ENCODE results near the gene SHISA8.

The SHISA8 gene

GRCh38 chr22:41893591-41894375 lies 21.1 kb downstream of the SHISA8 start:
- H3K4me3 ChIP-seq (replicated peaks in 1 of 2; ENCODE audit: low read depth in 2 of 2, low read length in 2 of 2): no peak overlapping the region
- no peak for DNase-seq (ENCODE audit: low read depth in 2 of 2)
- TF ChIP-seq, protein P1, sequence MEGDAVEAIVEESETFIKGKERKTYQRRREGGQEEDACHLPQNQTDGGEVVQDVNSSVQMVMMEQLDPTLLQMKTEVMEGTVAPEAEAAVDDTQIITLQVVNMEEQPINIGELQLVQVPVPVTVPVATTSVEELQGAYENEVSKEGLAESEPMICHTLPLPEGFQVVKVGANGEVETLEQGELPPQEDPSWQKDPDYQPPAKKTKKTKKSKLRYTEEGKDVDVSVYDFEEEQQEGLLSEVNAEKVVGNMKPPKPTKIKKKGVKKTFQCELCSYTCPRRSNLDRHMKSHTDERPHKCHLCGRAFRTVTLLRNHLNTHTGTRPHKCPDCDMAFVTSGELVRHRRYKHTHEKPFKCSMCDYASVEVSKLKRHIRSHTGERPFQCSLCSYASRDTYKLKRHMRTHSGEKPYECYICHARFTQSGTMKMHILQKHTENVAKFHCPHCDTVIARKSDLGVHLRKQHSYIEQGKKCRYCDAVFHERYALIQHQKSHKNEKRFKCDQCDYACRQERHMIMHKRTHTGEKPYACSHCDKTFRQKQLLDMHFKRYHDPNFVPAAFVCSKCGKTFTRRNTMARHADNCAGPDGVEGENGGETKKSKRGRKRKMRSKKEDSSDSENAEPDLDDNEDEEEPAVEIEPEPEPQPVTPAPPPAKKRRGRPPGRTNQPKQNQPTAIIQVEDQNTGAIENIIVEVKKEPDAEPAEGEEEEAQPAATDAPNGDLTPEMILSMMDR (IDR thresholded peaks at IDR 0.05; ENCODE audit: low read depth, low read length): no peak

GRCh38 chr22:41892721-41893120 lies 22.2 kb downstream of the SHISA8 start:
- H3K4me3 ChIP-seq (replicated peaks in 1 of 2; ENCODE audit: low read depth in 2 of 2, low read length in 2 of 2): no peak overlapping the region
- DNase-seq (ENCODE audit: low read depth in 2 of 2): no peak
- TF ChIP-seq, protein P1 (IDR thresholded peaks at IDR 0.05; ENCODE audit: low read depth, low read length): no peak

DNA sequence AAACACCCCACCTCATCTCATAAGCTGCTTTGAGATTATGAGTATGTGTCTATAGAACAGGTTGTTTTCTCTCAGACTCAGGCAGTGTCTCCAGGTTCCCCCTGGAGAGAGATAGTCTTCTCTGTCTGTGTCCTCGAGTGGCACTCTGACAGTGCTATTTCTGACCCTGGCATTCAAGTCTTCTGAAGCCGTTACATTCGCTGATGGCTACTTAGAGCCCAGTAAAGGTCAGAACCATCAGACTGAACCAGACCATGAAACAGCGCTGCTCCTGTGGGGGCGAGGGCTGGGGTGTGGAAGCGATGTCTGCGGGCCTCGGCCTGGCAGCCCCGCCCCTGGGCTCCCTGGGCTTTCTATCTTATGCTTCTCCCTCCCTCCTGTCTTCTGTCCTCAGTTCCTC lies 23.5 kb downstream of the SHISA8 start:
- TF ChIP-seq, protein P1 (IDR thresholded peaks at IDR 0.05; ENCODE audit: low read depth, low read length): no peak
- no peak for DNase-seq (ENCODE audit: low read depth in 2 of 2)
- H3K4me3 ChIP-seq (replicated peaks in 1 of 2; ENCODE audit: low read depth in 2 of 2, low read length in 2 of 2): no peak overlapping the region

GRCh38 chr22:41888627-41889200 lies 26.2 kb downstream of the SHISA8 start:
- peak in 1 of 2 donors; percentile 14 for DNase-seq (ENCODE audit: low read depth in 2 of 2)
- TF ChIP-seq, protein P1 (IDR thresholded peaks at IDR 0.05; ENCODE audit: low read depth, low read length): no peak
- no peak overlapping the region for H3K4me3 ChIP-seq (replicated peaks in 1 of 2; ENCODE audit: low read depth in 2 of 2, low read length in 2 of 2)

DNA sequence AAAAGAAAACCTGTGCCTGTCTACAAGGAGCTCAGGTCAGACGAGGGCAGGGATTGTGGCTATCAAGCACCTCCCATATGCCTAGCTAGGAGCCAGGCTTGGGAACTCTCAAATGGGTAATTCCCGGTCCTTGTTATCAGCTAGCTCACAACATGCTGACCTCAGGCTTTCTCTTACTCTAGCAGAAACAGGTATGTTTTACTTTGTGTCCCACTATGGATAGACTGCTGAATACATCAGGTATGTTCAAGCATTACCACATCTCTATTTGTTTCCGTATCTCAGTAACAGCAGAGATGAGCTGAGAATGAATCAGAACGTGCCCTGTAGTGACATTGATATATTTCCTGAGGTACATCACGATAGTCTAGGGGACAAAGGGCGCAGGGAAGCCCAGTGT lies 29.4 kb downstream of the SHISA8 start:
- DNase-seq (ENCODE audit: low read depth in 2 of 2): no peak
- TF ChIP-seq, protein P1 (IDR thresholded peaks at IDR 0.05; ENCODE audit: low read depth, low read length): no peak

DNA sequence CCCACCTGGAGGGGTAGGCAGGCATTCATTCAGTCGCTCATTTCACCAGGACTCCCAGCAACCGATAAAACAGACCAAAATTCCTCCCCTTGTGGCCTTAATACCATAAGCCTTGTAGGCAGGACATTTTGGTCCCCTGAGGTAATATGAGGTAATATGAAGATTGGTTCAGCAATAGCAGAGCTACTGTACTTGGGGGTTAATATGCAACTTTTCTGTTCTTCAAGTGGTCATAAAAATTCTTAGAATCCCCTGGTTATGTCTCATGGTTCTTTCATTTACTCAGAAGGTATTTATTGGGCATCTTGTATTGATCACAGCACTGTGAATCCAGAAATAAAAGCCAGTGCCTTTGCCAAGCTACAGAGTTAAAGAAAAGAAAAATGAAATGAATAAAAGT lies 29.8 kb downstream of the SHISA8 start:
- no peak overlapping the region for H3K4me3 ChIP-seq (replicated peaks in 1 of 2; ENCODE audit: low read depth in 2 of 2, low read length in 2 of 2)
- TF ChIP-seq, protein P1 (IDR thresholded peaks at IDR 0.05; ENCODE audit: low read depth, low read length): no peak
- DNase-seq (ENCODE audit: low read depth in 2 of 2): no peak

More for the DNA sequence above, 29.4 kb downstream of the SHISA8 start:
- no peak overlapping the region for H3K4me3 ChIP-seq (replicated peaks in 1 of 2; ENCODE audit: low read depth in 2 of 2, low read length in 2 of 2)
